Colon (tissue), 2 donors: ENCODE measurements around the gene RNF152.

ENCODE experiments used
- FAIRE-seq: peaks from 2 replicates; lab custom pipeline; 2012; peaks lifted over from hg19 to GRCh38; lab: Jason Lieb, UNC
- donor health status: control.
- donor health status: control.

The RNF152 gene

GRCh38 chr18:61853855-61854254, 39.0 kb downstream of the RNF152 start:
- FAIRE-seq = no peak

- no peak for FAIRE-seq
Measured at GRCh38 chr18:61852496-61852895, 40.3 kb downstream of the RNF152 start.

DNA sequence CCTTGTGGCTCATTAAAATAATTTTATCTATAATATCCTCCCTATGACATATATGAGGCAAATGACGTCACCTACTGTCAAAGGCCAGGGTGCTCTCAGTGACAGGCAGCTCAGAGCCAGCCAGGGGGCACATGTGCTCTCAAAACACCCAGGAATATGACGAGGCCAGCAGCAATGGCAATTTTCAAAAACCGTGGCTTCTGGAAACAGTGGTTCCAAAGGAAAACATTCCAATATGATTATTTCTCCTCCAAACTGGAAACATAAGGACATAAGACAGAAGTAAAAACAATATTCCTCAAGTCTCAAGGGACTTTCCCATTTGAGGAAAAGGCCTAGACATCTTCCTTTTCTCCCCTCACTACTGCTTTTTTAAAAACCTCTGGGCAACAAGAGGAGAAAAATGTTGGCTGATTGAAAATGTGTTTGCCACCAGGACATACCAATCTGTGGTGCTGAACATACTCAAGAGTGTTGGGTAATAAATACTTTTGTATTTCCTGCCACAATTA, 40.8 kb downstream of the RNF152 start:
- FAIRE-seq = no peak

GRCh38 chr18:61851279-61851678, 41.5 kb downstream of the RNF152 start:
- no peak for FAIRE-seq

DNA sequence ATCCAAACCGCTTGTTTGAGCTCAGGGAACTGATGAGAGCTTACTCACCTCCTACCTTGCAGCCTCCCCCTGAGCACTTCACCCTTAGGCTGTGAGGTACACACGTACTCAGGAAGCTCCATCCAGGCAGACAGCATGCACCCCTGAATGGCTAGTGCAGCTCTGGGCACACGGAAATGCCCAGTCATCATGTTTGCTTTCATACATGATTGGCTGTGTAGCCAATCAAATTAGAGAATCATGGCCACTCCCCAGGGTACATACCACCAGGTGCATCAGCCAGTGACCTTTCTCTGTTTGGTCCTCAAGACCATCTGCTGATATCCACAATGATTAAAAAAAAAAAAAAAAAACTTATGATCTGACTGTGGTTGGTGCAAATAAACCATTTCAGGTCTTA, 42.1 kb downstream of the RNF152 start:
- FAIRE-seq = no peak

- no peak for FAIRE-seq
Measured at GRCh38 chr18:61847164-61847791, 45.5 kb downstream of the RNF152 start.

GRCh38 chr18:61845197-61845596, 47.6 kb downstream of the RNF152 start:
- FAIRE-seq = no peak

DNA sequence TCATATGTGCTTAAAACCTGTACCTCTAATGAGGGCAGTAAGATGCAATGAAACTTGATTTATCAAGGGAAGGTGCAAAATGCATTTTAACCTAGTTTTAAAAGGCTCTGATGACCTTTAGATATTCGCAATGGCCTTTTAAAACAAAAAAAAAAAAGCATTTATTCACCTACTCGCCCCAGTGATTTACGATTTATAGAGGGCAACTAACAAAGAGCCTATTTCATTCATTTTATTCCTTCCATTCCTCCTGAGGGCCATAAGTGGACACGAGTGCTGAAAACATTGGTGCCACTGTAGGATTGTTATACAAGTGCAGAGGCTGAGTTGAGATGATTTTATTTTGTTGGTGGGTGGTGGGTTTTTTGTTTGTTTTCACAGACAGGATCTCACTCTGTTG, 48.1 kb downstream of the RNF152 start:
- no peak for FAIRE-seq

DNA sequence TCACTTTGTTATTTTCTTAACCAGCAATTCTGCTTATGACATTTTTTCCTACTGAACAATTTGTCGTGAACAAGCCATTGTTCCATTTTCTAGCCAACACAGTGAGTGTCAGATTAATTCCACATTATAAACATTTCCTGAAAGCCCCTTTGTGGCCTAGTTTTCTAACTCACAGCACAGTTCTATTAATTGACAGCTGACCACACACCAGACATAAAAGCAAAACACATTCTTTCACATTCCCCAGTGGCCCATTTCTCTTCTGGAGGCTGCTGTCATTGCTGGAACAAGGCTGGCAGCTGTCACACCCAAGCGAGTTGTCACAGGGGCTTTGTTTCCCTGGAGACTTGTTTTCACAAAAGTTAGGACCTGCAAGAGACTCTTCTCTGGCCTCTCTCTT, 50.7 kb downstream of the RNF152 start:
- no peak for FAIRE-seq

DNA sequence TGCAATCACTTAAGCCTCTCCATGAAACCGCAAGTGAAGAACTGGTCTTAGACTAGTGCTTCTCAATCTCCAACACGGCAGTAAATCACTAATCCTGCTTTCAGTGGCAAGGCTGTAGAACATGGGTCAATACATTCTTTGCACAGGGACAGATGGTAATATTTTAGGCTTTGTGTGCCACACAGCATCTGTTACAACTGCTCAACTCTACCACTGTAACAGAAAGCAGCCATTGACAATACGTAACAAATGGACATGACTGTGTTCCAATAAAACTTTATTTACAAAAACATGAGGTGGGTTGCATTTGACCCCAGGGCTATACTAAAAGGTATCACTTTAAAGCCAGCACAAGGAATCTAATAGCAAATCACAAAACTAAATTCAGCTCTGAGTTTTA, 51.1 kb downstream of the RNF152 start:
- FAIRE-seq = no peak

GRCh38 chr18:61840324-61840723, 52.5 kb downstream of the RNF152 start:
- FAIRE-seq = no peak

DNA sequence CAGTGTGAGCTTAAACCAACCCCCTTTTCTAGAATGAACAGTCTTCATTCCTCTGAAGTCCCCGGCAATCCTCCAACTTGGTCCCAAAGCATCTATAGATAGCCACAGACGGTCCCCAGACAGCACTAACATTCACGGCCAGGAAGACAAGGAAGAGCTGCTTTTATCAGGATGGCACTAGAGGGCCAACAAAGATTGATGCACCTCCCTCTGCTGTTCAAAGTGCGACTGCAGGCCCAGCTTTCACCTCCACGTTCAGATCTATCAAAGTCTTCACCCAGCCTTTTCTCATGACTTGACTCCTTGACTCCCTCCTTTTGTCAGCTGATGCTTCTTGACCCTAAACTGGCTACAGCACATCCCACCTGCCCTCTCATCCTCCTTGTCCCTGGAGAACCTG, 54.3 kb downstream of the RNF152 start:
- no peak for FAIRE-seq

DNA sequence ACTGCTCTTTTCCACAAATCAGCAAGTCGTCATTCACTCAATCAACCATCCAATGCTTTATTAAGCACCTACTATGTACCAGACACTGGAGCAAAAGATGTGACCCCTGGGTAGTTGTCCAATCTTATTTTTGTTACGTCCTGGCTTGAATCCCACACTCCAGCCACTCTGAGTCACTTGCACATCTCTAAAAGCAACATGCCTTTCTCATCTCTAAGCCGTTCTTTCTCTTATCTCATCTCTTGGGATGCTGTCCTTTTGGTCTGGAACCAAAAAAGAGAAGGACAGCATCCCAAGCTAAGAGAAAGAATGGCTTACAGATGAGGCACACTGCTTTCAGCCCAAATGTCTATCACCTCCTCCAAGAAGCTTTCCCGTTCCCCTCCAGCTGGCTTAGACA, 58.8 kb downstream of the RNF152 start:
- FAIRE-seq = no peak

DNA sequence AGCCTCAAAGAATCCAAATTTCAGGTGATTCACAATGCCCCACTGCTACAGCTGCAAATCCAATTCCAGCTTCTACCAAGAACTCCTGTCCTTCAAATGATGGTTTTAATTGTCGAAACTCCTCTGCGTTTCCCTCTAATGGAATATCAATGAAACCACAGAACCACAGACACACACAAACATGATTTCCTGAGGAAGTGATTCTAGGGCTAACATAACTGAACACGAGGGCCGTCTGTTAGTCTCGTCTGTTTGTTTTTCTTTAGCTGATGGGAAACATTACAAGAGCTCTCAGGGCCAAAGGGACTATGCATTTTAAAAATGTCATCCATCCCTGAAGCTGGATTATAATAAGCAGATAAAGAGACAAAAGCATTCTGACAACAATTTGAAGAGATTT, 59.4 kb downstream of the RNF152 start:
- no peak for FAIRE-seq

DNA sequence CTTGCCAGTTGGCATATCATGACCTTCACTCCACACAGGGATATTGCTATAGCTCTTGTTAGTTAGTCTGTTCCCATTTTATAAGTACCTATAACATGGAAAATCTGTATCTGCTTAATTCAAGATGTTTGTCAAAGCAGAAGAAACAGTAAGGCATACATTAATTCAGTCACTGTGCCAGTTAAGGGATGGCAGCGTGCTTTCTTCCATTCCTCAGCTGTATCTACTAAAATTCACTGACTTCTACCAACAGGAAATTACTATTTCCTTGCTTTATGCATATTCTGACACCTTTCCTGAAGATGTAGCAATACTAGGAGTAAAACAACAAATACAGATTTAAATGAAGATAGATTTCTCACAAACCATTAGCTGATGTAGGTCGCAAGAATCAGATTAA, 59.9 kb downstream of the RNF152 start:
- FAIRE-seq = no peak

GRCh38 chr18:61831071-61831470, 61.7 kb downstream of the RNF152 start:
- FAIRE-seq = no peak

DNA sequence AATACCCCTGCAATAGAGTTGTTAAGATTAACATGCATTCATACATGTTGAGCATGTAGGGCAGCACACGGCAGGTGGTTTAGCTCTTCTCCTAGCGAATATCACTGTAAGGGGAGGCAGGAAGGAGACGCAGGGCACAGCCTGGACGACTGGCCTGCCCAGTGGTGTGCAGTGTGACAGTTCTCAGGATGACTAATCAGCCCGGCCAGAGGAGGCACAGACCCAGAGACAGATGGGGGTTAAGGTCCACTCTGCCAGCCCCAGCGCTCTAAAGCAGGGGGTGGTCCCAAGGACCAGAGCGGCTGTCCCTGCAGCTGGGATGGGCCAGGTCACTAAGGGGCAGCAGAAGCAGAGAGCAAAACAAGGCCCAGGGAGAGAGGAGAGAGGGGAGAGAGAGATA, 63.7 kb downstream of the RNF152 start:
- no peak for FAIRE-seq

DNA sequence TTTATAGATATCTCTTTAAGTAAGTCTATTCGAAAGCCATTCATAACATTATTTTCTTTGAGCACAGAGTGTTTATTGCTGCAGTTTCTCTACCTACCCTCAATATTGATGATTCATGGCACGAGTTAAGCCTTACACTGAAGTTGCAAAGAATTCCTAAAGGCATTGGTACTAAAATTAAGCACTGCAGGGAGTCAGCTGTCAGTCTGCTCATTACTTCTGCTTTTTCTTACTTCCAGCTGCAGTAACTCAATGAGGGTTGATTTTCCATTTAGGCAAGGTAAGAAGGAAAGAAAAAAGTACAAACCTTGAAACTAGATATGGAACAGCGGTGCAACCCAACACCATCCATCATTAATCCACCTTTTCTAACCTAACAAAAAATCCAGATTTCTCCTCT, 65.2 kb downstream of the RNF152 start:
- FAIRE-seq = no peak

DNA sequence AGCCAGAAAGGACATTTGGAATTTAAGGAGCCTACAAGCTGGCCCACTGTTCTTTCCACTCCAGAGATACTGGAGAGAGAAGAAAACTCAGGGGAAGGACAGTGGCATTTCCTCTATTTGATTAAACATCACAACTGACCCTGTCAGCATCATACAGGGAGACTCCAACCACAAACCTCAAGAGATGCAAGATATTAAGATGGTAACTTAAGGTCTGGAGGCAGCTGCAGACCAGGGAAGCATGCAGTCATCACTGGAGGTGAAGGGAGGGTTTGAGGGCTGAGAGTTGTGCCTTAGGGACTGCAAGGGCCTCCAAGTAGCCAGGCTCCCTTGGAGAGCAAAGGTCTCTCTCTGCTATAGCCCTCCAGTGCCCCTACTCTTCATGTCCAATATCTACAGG, 67.4 kb downstream of the RNF152 start:
- no peak for FAIRE-seq

- no peak for FAIRE-seq
Measured at GRCh38 chr18:61824733-61825363, 68.0 kb downstream of the RNF152 start.

GRCh38 chr18:61823595-61823994, 69.2 kb downstream of the RNF152 start:
- no peak for FAIRE-seq

DNA sequence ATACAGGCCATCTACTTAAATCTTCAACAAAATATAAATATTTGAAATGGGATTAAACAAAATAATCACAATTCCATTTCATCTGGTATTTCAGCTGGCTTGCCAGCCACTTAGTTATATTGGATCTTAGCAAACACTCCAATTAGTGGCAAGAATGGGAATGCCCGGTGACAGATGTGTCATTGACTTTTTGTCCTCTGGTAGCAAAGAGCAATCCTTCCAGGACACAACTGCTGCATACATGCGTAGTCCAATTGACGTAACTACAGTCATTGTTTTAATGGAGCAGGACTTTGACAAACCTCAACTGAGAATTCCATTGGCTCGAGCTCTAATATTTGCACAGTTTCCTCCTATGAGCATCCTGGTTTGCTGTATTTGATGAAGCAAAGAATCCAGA, 69.9 kb downstream of the RNF152 start:
- no peak for FAIRE-seq

- no peak for FAIRE-seq
Measured at GRCh38 chr18:61821748-61822147, 71.1 kb downstream of the RNF152 start.

DNA sequence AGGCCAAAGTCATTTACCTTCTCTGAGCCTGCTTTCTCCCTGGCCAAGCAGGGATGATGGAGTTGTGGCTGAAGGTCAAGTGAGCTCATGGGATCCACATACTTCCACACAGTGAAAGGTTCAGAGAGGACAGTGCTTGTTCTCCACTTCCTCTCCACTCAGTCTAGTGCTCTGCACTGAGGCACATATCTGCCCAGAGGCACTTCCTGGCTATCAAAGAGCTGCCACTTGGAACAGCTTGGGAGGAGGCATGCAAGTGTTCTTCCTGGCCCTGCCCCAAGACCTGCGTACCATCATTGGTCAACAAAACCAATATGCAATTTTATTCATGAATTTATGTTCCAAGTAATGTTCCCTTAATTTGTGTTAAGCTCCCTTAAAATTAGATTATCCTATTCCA, 71.9 kb downstream of the RNF152 start:
- FAIRE-seq = no peak
